Suprapubic skin (tissue), 4 donors: ENCODE data around the gene IL4R. TPM values are rescaled to one million over a fixed set of nuclear protein-coding genes. Genes with fewer than 3 reads are reported as not detected.

ENCODE experiments used
- DNase-seq, 2 donors: peaks; one replicate each; pipeline ENCODE4 v3.0.0-alpha.2; 2019; ENCODE audit warnings: low spot score in 2 of 2
- H3K27ac ChIP-seq: fragments of 200-600 bp; sonication (generic); one replicate; pipeline ENCODE4 v1.5.1; 2019
- H3K27me3 ChIP-seq: fragments of 200-600 bp; sonication (generic); one replicate; pipeline ENCODE4 v1.5.1; 2019
- H3K36me3 ChIP-seq: fragments of 200-600 bp; sonication (generic); one replicate; pipeline ENCODE4 v1.5.1; 2019
- H3K4me1 ChIP-seq: fragments of 200-600 bp; sonication (generic); one replicate; pipeline ENCODE4 v1.5.1; 2019
- H3K4me3 ChIP-seq: fragments of 200-600 bp; sonication (generic); one replicate; pipeline ENCODE4 v1.5.1; 2019; ENCODE audit warnings: mild to moderate bottlenecking
- H3K9me3 ChIP-seq: fragments of 200-600 bp; sonication (generic); one replicate; pipeline ENCODE4 v1.5.1; 2019
- CTCF ChIP-seq, 2 donors: fragments of 200-600 bp in 1 of 2; fragments of 450-650 bp in 1 of 2; sonication (generic) in 1 of 2; IDR thresholded peaks; one replicate each; pipeline ENCODE4 v1.5.1; 2016 to 2019; ENCODE audit warnings: antibody characterized with exemption in 2 of 2, mild to moderate bottlenecking in 1 of 2, moderate library complexity in 1 of 2
- EP300 ChIP-seq: sonication (generic); formaldehyde crosslinking; IDR thresholded peaks from one replicate; pipeline ENCODE4 v1.6.1; 2017; ENCODE audit warnings: antibody characterized with exemption
- POLR2A ChIP-seq, 2 donors: fragments of 450-650 bp; IDR thresholded peaks; one replicate each; pipeline ENCODE4 v1.6.1; 2017; ENCODE audit warnings: antibody characterized with exemption in 2 of 2, mild to moderate bottlenecking in 2 of 2, moderate library complexity in 2 of 2
- POLR2AphosphoS5 ChIP-seq, 3 donors: sonication (generic); formaldehyde crosslinking; IDR thresholded peaks; one replicate each; pipeline ENCODE4 v1.6.1; 2017; ENCODE audit warnings: antibody characterized with exemption in 3 of 3
- WGBS: methylation state at CpG from one replicate; pipeline ENCODE4 v1.1.5; 2018; 5-methylcytosine and 5-hydroxymethylcytosine counted together
- total RNA-seq, 4 donors: library from RNA; depleted of rRNA; stranded (reverse); fragments of >200 nt; gene quantifications; one replicate each; pipeline ENCODE4 v1.1.0, GENCODE V29; 2016

The IL4R gene
- total RNA-seq, 4 donors from 2014 or later: 27.2 to 32.8 (median 30.5) TPM

GRCh38 chr16:27301236-27301861 lies 12.4 kb upstream of the IL4R start:
- DNase-seq: no peak
- no peak overlapping the region for H3K27ac ChIP-seq
- H3K27me3 ChIP-seq: no peaks in the 10 kb centered on the region
- H3K36me3 ChIP-seq: no peaks in the 10 kb centered on the region
- TF ChIP-seq EP300 (no peak), POLR2A (IDR thresholded peaks at IDR 0.05) (no peak), CTCF (IDR thresholded peaks at IDR 0.05) (no peak), POLR2AphosphoS5 (IDR thresholded peaks at IDR 0.05) (no peak)
- 91% methylated on average over 3 of the region's 3 CpGs for WGBS
- no peak overlapping the region for H3K4me3 ChIP-seq
- peaks cover 5% of the 10 kb centered on the region for H3K4me1 ChIP-seq
- H3K9me3 ChIP-seq: no peaks in the 10 kb centered on the region

GRCh38 chr16:27302126-27302525 lies 11.6 kb upstream of the IL4R start:
- no peaks in the 10 kb centered on the region for H3K36me3 ChIP-seq
- no peak overlapping the region for H3K27ac ChIP-seq
- H3K9me3 ChIP-seq: no peaks in the 10 kb centered on the region
- 77% methylated on average over 3 of the region's 3 CpGs for WGBS
- H3K4me1 ChIP-seq: peaks cover 5% of the 10 kb centered on the region
- DNase-seq: peak in 1 of 2 donors; percentile 8
- no peak overlapping the region for H3K4me3 ChIP-seq
- TF ChIP-seq POLR2AphosphoS5 (IDR thresholded peaks at IDR 0.05) (no peak), CTCF (IDR thresholded peaks at IDR 0.05) (no peak), POLR2A (IDR thresholded peaks at IDR 0.05) (no peak), EP300 (no peak)
- H3K27me3 ChIP-seq: no peaks in the 10 kb centered on the region

GRCh38 chr16:27303256-27304100 lies 10.3 kb upstream of the IL4R start:
- H3K27ac ChIP-seq: no peak overlapping the region
- no peak for TF ChIP-seq POLR2A (IDR thresholded peaks at IDR 0.05)
- no peak for TF ChIP-seq CTCF (IDR thresholded peaks at IDR 0.05)
- TF ChIP-seq EP300: no peak
- TF ChIP-seq POLR2AphosphoS5 (IDR thresholded peaks at IDR 0.05): no peak
- 62% methylated on average over 12 of the region's 12 CpGs for WGBS

GRCh38 chr16:27304102-27304501 lies 9.7 kb upstream of the IL4R start:
- Histone ChIP-seq H3K27ac (no peak overlapping the region), H3K27me3 (no peaks in the 10 kb centered on the region), H3K36me3 (no peaks in the 10 kb centered on the region), H3K9me3 (no peaks in the 10 kb centered on the region), H3K4me3 (no peak overlapping the region), H3K4me1 (peaks cover 5% of the 10 kb centered on the region)
- no peak for TF ChIP-seq EP300
- no peak for TF ChIP-seq CTCF (IDR thresholded peaks at IDR 0.05)
- no peak for TF ChIP-seq POLR2AphosphoS5 (IDR thresholded peaks at IDR 0.05)
- no peak for TF ChIP-seq POLR2A (IDR thresholded peaks at IDR 0.05)
- WGBS: 51% methylated on average over 2 of the region's 2 CpGs
- peak in 1 of 2 donors; percentile 2 for DNase-seq

More at GRCh38 chr16:27303256-27304100, 10.3 kb upstream of the IL4R start:
- no peak overlapping the region for H3K4me3 ChIP-seq
- H3K4me1 ChIP-seq: peaks cover 5% of the 10 kb centered on the region
- H3K27me3 ChIP-seq: no peaks in the 10 kb centered on the region
- no peaks in the 10 kb centered on the region for H3K36me3 ChIP-seq
- peak in 1 of 2 donors; percentile 39 for DNase-seq
- no peaks in the 10 kb centered on the region for H3K9me3 ChIP-seq
